ENCODE data around the gene FTL. TPM values are rescaled to one million over a fixed set of nuclear protein-coding genes. Genes with fewer than 3 reads are reported as not detected.

The FTL gene
- total RNA-seq, 1 donor from 2014 or later = 908 TPM

GRCh38 chr19:48987323-48987722 lies 22.2 kb downstream of the FTL start:
- Mint-ChIP-seq H3K4me3 (no peak overlapping the region), H3K36me3 (ENCODE audit: low read depth) (peaks cover 8% of the 10 kb centered on the region), H3K9me3 (no peaks in the 10 kb centered on the region), H3K27ac (ENCODE audit: unreplicated experiment) (no peak overlapping the region), H3K27me3 (ENCODE audit: low read depth) (no peaks in the 10 kb centered on the region), H3K4me1 (peaks cover 13% of the 10 kb centered on the region)
- TF ChIP-seq, protein P1, sequence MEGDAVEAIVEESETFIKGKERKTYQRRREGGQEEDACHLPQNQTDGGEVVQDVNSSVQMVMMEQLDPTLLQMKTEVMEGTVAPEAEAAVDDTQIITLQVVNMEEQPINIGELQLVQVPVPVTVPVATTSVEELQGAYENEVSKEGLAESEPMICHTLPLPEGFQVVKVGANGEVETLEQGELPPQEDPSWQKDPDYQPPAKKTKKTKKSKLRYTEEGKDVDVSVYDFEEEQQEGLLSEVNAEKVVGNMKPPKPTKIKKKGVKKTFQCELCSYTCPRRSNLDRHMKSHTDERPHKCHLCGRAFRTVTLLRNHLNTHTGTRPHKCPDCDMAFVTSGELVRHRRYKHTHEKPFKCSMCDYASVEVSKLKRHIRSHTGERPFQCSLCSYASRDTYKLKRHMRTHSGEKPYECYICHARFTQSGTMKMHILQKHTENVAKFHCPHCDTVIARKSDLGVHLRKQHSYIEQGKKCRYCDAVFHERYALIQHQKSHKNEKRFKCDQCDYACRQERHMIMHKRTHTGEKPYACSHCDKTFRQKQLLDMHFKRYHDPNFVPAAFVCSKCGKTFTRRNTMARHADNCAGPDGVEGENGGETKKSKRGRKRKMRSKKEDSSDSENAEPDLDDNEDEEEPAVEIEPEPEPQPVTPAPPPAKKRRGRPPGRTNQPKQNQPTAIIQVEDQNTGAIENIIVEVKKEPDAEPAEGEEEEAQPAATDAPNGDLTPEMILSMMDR (conservative IDR thresholded peaks at IDR 0.05) = no peak
- no peak for DNase-seq (ENCODE audit: low read depth, low spot score)

DNA sequence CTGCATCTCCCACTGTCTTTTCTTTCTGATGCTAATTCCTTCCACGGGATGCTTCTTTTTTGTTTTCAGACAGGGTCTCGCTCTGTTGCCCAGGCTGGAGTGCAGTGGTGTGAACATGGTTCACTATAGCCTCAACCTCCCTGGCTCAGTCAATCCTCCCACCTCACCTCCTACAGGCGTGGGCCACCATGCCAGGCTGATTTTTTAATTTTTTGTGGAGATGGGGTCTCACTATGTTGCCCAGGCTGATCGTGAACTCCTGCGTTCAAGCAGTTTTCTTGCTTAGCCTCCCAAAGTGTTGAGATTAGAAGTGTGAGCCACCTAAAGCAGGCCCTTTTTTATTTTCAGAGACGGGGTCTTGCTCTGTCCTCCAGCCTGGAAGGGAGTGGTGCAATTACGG lies 23.2 kb downstream of the FTL start:
- peak overlapping the region; percentile 25 for H3K27ac Mint-ChIP-seq (ENCODE audit: unreplicated experiment)
- H3K36me3 Mint-ChIP-seq (ENCODE audit: low read depth) = peaks cover 7% of the 10 kb centered on the region
- TF ChIP-seq, protein P1 (conservative IDR thresholded peaks at IDR 0.05) = no peak
- no peaks in the 10 kb centered on the region for H3K27me3 Mint-ChIP-seq (ENCODE audit: low read depth)
- peaks cover 19% of the 10 kb centered on the region for H3K4me1 Mint-ChIP-seq
- H3K4me3 Mint-ChIP-seq = peak overlapping the region; percentile 7
- DNase-seq (ENCODE audit: low read depth, low spot score) = no peak
- no peaks in the 10 kb centered on the region for H3K9me3 Mint-ChIP-seq

GRCh38 chr19:48988860-48989259 lies 23.8 kb downstream of the FTL start:
- Mint-ChIP-seq H3K36me3 (ENCODE audit: low read depth) (peaks cover 4% of the 10 kb centered on the region), H3K27ac (ENCODE audit: unreplicated experiment) (no peak overlapping the region), H3K9me3 (no peaks in the 10 kb centered on the region), H3K27me3 (ENCODE audit: low read depth) (no peaks in the 10 kb centered on the region), H3K4me3 (peak overlapping the region; percentile 7), H3K4me1 (peaks cover 24% of the 10 kb centered on the region)
- DNase-seq (ENCODE audit: low read depth, low spot score) = no peak
- TF ChIP-seq, protein P1 (conservative IDR thresholded peaks at IDR 0.05) = no peak

DNA sequence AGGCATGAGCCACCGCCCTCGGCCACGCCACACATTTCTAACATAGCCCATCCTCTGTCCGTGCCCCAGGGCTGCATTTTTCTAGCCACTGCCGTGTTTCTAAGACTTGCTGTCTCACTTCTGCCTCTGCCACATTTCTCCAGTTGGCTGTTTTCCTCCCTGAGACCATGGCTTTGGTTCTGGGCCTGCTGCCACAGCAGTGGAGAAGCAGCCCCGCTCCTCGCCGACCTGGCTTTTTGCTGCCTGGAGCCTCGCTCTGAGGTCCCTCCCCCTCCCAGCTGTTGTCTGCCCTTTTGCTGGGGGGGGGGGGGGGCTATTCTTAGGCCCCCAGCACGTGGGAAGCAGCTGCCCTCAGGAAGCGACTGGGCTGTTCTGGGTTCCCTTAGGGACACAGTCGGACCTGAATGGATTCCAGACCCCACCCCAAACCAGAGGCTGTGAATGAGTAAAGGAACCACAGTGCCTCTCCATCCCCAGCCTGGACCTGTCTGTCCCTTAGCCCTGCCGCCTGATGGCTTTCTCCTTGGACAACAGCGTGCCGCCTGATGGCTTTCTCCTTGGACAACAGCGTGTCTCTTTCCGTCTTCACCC lies 24.7 kb downstream of the FTL start:
- H3K27ac Mint-ChIP-seq (ENCODE audit: unreplicated experiment) = peak overlapping the region; percentile 48
- H3K4me3 Mint-ChIP-seq = no peak overlapping the region
- TF ChIP-seq, protein P1 (conservative IDR thresholded peaks at IDR 0.05) = no peak
- no peaks in the 10 kb centered on the region for H3K9me3 Mint-ChIP-seq
- H3K27me3 Mint-ChIP-seq (ENCODE audit: low read depth) = no peaks in the 10 kb centered on the region
- no peak for DNase-seq (ENCODE audit: low read depth, low spot score)
- peaks cover 4% of the 10 kb centered on the region for H3K36me3 Mint-ChIP-seq (ENCODE audit: low read depth)
- peaks cover 32% of the 10 kb centered on the region for H3K4me1 Mint-ChIP-seq

DNA sequence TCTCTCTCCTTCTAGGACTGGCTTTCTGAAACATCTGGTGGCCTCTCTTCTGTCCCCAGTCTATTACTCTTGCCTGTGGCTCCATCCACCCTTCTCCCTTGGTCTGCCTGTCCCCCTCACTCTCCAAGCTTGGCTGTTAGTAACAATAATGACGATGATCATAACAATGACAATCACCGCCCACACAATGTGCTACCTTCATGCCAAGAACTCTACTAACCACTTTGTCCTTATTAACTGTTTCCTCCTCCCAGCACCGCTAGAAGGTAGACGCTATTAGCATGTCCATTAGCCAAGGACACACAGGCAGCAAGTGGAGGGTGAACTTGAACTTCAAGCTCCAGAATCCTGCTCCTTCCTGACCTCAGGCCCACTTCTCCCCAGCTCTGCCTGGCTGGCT lies 25.3 kb downstream of the FTL start:
- Mint-ChIP-seq H3K36me3 (ENCODE audit: low read depth) (peaks cover 4% of the 10 kb centered on the region), H3K27me3 (ENCODE audit: low read depth) (no peaks in the 10 kb centered on the region), H3K9me3 (no peaks in the 10 kb centered on the region), H3K27ac (ENCODE audit: unreplicated experiment) (peak overlapping the region; percentile 48), H3K4me1 (peaks cover 38% of the 10 kb centered on the region), H3K4me3 (peak overlapping the region; percentile 11)
- TF ChIP-seq, protein P1 (conservative IDR thresholded peaks at IDR 0.05) = no peak
- no peak for DNase-seq (ENCODE audit: low read depth, low spot score)
